Tibial nerve (tissue), 3 donors: ENCODE measurements around the gene WFDC9.

Experiments
- POLR2A ChIP-seq, 2 donors: fragments of 450-650 bp; IDR thresholded peaks; one replicate each; pipeline ENCODE4 v1.6.1; 2017; ENCODE audit warnings: antibody characterized with exemption in 2 of 2, mild to moderate bottlenecking in 2 of 2, moderate library complexity in 2 of 2
- TF ChIP-seq, protein P1 (sequence below), 5 experiments: fragments of 200-600 bp in 3 of 5; fragments of 450-650 bp in 2 of 5; sonication (generic) in 3 of 5; IDR thresholded peaks; one replicate each; pipeline ENCODE4 v1.5.1; 2016 to 2019; ENCODE audit warnings: antibody characterized with exemption in 5 of 5, mild to moderate bottlenecking in 3 of 5, moderate library complexity in 2 of 5

- TF ChIP-seq, protein P1, sequence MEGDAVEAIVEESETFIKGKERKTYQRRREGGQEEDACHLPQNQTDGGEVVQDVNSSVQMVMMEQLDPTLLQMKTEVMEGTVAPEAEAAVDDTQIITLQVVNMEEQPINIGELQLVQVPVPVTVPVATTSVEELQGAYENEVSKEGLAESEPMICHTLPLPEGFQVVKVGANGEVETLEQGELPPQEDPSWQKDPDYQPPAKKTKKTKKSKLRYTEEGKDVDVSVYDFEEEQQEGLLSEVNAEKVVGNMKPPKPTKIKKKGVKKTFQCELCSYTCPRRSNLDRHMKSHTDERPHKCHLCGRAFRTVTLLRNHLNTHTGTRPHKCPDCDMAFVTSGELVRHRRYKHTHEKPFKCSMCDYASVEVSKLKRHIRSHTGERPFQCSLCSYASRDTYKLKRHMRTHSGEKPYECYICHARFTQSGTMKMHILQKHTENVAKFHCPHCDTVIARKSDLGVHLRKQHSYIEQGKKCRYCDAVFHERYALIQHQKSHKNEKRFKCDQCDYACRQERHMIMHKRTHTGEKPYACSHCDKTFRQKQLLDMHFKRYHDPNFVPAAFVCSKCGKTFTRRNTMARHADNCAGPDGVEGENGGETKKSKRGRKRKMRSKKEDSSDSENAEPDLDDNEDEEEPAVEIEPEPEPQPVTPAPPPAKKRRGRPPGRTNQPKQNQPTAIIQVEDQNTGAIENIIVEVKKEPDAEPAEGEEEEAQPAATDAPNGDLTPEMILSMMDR (IDR thresholded peaks at IDR 0.05) = no peak
- no peak for TF ChIP-seq POLR2A (IDR thresholded peaks at IDR 0.05)
Observed at GRCh38 chr20:45588800-45589199, 42.3 kb downstream of the WFDC9 start.
